ENCODE measurements around the gene NYAP2. TPM values are rescaled to one million over a fixed set of nuclear protein-coding genes. Genes with fewer than 3 reads are reported as not detected.

NYAP2 gene
- polyA plus RNA-seq, 4 donors: 0.05 TPM; not detected in 3

GRCh38 chr2:225690153-225690552 lies 290.6 kb downstream of the NYAP2 start:
- DNase-seq (ENCODE audit: low read depth in 4 of 4, low spot score in 3 of 4): no peak

- DNase-seq (ENCODE audit: low read depth in 4 of 4, low spot score in 3 of 4): no peak
Measured at GRCh38 chr2:225691711-225692110, 292.2 kb downstream of the NYAP2 start.

DNA sequence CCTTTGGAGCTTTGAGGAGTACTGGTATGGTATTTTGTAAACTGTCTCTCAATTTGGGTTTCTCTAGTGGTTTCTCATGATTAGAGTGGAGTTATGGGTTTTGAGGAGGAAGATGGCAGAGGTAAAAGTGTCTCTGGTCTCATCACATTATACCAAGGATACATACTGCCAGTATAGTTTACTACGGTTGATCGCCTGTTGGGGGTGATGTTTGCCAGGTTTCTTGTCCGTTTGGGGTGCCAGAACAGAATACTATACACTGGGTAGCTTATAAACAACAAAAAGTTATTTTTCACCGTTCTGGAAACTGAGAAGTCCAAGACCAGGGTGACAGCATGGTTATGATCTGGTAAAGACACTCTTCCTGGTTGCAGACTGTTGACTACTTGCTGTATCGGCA lies 293.7 kb downstream of the NYAP2 start:
- no peak for DNase-seq (ENCODE audit: low read depth in 4 of 4, low spot score in 3 of 4)

- no peak for DNase-seq (ENCODE audit: low read depth in 4 of 4, low spot score in 3 of 4)
Measured at GRCh38 chr2:225694664-225695063, 295.2 kb downstream of the NYAP2 start.

DNA sequence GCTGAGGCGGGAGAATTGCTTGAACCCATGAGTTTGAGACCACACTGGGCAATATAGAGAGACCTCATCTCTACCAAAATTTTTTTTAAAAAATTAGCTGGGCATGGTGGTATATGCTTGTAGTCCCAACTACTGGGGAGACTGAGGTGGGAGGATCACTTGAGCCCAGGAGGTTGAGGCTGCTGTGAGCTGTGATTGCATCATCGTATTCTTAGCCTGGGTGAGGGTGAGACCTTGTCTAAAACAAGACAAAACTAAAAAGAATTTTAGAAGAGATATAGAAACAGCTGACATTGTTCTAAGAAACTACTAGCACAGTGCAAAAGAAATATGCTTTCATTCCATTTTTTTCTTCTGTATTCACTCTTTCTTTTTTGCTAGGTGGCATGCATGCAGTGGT lies 298.4 kb downstream of the NYAP2 start:
- DNase-seq (ENCODE audit: low read depth in 4 of 4, low spot score in 3 of 4): no peak

All from right renal pelvis (tissue), 4 donors.